HG03097 (cell line): ENCODE measurements around the gene EDIL3.

Source experiments
- ATAC-seq: cut with Tn5 transposase; IDR thresholded peaks from one replicate; pipeline ENCODE4 v1.9.1; 2021; ENCODE audit not compliant: unreplicated experiment, low FRiP score

EDIL3 gene

DNA sequence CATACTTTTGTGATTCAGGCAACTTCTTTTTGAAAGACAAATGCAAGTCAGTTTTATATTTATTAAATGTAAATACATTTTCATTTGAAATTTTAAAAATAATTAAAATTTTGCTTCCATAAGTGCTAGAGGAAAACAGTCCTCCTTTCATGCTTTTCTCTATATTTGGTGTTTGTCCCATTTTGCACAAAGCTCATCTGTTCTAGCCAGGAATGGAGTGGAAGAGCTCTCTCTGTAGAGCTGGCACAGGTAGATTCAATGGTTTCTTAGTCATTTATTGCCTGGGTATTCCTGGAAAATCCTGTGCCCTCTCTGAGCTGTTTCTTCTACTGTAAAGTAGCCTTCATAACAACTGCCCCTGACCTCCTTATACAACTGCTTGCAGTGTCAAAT, 396.4 kb downstream of the EDIL3 start:
- ATAC-seq, result no peak

DNA sequence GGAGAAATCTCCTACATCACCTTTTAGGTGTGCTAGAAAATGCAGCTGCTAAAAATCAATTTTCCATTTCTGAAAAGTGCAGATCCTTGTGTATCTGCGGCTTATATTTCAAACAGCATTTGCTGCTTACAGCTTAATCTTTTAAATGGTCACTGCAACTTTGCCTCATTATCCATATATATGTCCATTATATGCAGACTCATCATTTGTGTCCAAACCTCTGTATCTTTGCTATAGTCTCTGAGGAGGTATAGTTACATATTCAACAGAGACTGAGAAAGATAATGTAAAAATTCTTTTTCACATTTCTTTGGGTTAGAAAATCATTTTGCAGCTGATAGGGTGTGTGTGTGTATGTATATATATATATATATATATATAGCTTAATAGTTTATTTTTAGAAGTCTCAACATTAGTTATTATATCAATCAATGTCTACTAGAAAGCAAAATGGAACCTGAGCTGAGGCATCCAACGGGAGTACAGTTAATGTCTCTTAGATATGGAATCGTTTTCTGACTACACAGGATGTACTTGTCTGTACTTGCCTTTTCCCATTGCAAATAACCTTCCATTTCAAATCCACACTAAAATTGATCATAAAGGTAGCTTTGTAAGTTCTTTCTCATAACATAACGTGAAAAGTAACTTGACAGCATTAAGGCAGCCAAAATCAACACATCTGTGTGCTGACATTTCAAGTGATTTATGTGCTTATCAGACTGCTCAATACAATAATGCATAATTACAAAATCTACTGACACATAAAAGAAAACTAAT, 397.0 kb downstream of the EDIL3 start:
- ATAC-seq, result no peak

DNA sequence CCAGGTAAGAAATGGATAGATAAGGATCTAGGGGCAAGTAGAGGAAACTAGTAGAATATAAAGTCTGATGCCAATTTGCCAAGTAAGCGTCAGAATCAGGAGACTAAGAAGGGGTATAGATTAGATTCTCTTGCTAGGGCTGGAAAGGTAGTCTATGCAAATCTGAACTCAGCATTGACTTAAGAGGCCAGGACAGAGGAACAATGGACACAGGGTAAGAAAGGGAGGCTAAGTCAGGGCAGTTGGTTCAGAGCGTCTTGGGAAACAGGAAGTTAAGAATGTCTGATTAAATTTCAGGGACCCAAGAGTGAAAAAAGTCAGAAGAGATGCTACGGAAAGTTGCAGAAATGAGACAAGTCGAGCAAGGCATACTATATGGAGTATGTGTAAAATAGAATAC, 400.8 kb downstream of the EDIL3 start:
- no peak for ATAC-seq

DNA sequence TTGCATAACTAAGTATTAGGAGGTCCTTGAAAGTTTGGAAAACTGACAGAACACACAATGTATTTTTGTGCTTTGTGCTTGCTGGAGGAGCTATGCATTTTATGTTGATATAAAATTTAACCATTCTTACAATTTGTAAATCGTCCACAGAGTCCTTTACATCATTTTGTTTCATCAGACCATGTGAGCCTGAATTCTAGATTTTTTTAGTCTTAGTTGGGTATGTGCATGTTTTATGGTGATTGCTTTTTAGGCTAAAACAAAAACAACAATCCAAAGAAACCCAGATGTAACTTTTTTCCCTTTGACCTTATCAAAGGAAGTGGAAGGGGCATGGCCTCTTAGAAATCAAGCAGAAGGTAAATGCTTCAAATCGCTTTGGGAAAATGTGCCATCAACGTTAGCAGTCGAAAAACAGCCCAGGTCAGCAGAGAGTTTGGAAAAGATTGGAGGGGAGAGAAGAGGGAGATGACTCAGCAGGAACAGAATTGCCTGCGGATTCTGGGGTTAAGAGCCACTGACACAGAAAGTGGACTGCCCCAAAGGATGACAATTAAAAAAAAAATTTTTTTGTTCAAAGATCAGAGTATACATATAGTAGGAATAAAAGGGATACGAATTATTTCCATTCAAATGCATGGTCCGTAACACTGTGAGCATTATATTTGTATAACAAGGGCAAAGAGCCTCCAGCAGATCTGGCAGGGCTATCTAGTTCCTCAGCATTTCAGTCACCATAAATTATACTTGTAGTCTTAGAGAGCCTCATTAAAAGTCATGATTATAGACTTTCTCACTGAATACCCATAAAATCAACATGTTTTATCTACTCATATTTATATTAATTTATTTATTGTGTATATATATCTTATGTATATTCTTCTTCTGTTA, 410.5 kb downstream of the EDIL3 start:
- ATAC-seq, result no peak

DNA sequence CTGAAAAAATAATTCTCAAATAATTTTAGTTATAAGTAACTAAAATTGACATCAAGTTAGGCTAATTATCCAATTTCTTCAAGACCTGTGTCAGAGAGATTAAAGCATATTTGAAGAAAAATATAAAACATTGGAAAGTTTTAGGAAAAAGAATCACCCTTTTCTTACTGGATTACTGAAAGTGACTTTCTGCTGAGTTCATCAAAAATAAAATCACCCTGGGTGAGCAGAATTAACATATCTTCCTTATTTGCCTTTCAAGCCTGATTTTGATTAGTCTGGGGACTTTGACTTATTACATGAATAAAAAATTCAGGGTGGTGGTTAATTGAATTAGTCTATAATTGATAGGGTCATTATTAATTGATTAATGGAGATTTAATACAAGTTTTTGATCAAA, 411.8 kb downstream of the EDIL3 start:
- no peak for ATAC-seq

DNA sequence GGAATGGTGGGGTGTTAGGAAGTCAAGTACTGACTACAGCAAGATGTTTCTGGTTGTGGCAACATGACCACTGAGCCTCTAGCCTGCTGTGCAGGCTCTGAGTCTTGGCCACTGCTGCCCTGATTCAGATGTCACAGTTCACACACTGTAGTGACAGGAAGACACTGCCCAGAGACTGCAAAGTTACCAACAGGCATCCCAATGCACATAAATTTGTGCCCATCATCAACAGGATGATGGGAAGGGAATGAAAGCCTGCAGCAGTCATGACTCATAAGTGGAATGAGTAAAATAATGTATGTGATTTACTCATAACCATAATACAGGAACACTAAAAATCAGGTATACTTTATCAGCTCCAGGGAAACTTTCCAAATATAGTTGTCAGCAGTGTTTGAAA, 412.4 kb downstream of the EDIL3 start:
- ATAC-seq, result no peak

DNA sequence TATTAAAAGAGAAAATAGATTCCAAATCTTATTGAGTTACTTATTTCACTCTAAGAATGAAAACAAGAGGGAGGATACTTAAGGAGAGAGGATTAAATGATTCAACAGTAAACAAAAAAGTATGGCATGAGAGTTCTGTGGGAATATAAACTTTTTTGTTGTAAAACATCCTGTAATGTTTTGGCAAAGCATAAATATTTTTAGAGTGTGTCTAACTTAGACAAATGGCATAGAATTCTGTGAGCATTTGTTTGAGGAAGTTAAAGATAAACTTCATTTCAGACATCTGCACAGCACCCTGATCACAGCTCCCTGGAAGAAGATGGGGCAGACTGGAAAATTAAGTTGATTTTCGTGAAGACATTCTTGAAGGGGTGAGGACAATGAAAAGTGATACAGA, 417.3 kb downstream of the EDIL3 start:
- ATAC-seq, result no peak

DNA sequence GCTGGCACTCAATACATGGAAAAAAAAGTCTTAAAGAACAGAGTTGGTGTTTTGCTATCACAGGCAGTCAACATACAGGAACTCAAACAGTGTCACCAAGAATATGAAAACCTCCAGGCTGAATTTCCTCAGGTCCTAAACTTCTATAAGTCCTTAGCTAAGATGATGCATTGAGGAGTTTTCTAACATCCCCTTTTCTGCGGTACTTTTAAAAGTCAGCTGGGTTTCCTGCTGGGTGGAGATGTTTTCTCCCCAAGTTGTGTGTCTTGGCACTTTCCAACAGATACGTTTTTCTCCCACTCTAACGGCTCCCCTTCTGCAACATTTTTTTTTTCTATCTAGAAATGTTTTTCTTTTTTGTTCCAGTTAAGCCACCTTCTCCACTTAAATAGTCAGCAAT, 419.2 kb downstream of the EDIL3 start:
- no peak for ATAC-seq

DNA sequence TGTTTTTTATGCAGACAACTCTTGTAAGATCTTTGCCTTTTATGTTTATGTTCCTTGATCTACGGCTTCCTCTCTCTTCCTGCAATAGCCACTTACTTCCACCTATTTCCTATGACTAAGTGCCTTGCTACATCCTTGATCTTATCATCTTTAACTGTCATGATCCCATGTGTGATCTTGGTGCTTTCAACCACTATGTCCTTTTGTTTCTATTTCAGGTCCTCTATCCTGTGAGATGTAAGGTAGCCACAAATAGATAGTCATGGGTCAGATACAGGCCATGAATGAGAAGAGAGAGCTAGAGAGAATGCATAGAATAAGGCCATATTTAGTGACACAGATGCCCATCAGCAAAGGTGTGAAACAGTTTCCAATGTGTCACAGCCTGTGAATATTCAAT, 420.4 kb downstream of the EDIL3 start:
- ATAC-seq, result no peak

DNA sequence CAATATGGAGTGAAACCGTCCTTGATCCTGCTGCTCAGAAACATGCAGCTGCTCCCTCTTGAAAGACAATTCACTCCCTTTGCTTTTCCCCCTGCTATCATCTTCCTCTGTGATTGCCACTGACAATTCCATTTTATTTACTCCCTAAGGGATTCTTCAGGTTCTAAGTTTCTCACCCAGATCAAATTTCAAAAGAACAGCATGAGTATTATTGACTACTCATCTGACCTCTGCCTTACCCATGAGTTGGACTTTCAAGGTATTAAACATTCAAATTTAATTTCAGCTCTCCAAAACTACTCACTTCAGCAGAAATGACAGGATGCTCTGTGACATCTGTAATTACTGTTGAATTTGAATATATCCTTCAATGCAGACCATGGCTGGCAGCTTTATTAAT, 427.5 kb downstream of the EDIL3 start:
- ATAC-seq, result no peak

DNA sequence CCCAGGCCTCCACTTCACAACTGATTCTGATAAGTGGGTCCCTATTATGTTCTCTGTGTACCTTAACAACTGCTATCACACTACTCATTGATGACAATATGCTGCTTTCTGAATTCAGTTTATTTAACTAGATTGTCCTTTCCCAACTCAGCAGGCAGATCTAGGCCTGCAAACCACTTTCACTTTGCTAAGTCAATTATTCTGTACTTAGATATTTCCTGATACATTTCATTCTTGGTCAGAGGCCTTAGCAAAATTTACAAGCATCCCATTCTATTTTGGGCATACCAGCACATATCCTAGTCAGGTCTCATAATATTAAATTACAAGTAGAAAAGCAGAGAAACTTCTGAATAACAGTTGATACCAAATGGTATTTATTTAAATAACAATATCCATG, 428.3 kb downstream of the EDIL3 start:
- no peak for ATAC-seq

DNA sequence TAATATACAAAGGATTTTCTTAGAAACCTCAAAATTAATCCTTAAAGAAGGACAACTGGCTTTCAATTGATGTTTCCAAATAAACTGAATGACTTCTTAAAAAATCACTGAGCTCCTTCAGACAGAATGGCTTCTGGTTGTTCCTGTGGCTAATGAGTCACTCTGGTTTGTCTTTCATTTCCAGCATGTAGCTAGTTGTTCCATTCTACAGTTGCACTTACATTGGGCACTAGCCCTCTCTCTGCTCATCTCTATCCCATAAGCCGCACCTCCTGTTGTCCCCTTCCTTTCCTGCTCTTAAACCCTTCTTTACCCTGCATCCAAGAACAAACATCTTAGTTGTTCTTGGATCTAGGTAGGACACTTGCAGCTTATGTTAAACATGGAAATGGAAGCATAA, 428.8 kb downstream of the EDIL3 start:
- no peak for ATAC-seq

DNA sequence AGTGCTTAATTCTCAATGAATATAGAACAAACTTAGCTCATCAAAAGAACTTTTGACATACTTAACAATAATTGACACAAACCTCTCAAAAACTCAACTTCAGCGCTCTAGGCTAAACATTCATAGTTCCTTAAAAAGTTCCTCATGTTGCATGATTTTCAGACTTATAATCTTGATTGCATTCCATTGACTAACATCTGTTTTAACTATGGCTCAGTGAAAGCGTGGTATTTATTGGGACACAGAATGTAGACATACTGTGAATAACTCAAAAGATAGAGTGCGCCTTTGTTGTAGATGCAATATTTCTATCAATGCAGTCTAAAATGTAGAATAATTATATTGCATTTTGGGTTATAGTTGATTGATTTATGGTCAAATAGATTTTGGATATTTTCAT, 436.9 kb downstream of the EDIL3 start:
- no peak for ATAC-seq

DNA sequence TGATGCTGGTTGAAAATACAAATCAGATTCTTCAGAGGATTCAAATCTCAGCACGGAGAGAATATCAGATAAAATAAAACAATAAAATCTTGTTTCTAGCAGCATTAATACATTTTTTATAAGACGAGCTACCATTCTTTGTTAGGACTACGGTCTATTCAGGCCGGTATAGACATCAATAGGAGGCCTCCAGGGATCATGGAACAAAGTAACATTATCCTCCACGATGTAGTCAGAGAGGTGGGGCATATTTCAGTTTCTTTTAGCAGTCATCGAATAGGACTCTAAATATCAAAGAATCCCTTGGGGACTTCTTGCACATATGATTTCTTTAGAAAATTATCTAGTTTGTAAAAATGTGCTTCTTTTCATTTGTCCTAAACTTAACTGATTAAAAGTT, 438.2 kb downstream of the EDIL3 start:
- ATAC-seq, result no peak

DNA sequence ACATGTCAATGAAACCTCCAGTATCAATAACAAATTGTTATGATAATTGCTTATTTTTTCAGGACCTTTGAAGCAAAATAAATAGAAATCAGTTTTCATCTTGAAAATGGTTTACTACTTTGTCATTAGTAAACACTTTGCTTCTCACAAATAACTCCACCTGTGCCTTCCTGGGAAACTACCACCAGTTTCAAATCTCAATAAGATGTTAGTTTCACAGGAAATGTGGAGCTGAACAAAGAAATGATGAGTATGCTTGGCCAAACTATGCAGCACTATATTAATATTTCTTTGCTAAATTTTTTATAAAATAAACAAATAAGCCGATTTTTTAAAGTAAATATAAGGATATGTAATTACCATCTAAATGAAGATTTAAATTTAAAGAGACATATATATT, 442.5 kb downstream of the EDIL3 start:
- no peak for ATAC-seq

DNA sequence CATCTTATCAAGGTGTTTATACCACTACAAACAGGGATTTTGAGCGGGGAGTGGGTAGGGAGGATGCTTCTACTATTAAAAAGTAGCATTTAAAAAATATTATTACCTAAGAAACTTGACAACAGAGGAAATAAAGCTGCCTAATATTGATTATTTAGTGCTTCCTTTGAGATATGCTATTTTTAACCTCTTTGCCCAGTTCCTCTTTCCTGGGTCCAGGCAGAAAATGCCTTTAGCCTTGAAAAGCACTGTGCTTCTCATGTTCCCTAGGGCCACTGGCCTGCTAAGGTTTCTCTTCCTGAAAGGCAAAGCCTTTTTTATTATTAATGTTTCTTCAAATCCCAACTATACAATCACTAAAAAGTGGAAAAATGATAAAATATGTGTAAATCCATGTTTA, 446.8 kb downstream of the EDIL3 start:
- no peak for ATAC-seq

DNA sequence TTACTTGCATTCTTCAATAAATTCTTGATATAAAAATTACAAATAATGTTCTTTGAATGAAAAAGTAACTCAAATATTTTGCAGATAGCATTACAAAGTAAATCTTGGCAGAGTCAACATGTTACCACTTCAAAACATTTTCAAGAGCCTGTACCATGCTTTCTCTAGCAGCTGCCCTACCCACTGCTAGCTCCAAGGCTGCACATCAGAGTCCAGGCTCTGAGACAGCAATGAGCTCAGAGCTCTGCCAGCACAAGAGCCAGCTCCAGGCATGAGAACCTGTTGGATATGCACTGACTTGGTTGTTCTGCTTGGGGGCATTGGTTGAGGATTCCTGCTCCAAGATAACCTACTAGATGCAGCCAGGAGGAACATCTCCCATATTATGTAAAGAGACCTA, 452.7 kb downstream of the EDIL3 start:
- ATAC-seq, result no peak

DNA sequence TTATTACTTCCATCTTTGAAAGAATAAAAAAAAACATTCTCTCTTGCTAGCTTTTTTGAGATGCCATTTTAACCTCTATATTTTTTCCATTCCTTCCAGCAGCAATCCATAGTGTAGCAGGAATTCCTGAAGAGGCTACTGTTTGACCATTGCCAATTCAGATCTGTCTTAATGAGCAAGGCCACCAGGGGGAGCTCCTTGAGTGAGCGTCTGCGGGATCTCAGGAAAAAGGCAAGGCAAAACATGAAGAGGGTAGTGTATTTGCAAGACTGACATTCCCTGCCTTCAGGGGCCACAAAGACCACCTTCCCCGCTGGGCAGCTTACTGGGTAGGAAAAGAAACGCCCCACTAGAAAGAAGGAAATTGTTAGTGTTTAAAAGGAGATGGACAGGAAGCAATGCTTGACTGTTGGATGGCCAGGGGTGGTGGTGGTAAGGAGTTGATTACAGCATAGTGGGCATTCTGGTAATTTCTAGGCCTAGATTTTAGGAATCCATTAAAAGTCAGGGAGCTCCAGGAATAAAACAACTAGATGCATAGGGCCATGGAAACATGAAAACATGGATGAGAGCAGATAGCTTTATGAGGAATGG, 457.4 kb downstream of the EDIL3 start:
- no peak for ATAC-seq

DNA sequence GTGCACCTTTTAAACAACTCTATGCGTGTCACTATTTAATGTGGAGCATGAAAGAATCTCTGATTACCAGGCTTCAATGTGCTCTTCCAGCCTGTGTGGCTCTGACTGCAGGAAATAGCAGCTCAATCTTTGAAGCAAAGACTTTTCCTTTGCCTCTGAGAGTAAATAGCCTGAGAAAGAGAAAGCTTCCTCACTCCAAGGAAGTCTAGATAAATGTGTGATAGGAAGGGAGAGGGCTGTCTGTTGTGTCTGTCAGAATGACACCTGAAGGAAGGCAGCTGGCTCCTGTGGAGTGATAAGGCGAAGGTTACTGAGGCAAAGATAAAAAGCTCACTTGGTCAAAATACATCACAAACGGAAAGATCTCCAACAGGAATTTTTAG, 458.7 kb downstream of the EDIL3 start:
- ATAC-seq, result no peak

DNA sequence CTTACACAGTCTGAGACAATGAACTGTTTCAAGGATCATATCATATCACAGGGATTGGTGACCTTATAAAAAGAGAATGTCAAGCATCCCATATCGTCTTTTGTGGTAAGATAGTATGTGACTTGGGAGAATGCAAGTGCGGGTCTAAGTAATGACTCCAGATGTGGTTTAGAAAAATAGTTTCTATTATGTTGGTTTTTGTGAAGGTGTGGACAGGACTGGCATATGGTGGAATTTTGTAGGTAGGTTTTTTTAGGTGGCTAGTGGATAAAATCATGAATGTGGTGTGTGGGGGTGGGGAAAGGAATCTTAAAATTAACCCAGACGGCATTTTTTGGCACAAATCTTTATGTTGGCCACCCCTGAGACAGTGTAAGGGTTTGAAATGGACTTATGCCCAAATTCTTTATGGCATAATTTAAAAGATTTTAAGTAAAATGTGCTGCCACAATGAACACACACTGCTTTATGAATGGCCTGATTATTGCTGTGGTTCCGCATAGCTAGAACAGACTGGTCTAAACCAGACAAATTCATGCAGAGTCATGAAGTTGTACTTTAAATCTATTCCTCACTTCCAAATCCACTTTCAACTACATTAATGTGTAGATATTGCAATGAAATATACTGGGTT, 459.2 kb downstream of the EDIL3 start:
- ATAC-seq, result no peak

DNA sequence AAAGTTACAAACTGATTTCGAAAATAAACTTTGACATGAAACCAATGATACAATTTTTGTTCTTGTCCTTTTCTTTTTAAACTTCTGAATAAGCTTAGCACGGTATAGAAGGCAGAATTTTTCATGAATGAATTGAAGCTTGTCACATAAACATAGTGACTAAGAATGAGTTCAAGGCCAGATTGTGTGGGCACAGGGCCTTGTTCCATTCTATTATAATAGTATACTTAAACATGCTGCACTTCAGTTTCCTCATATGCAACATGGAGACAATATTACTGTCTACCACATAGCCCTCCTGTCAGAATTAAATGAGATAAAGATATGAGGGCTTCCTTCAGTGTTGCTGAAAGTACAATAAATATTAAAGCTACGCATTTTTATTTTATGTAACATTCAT, 459.8 kb downstream of the EDIL3 start:
- no peak for ATAC-seq
